GM12878 (cell line): Measurements from ENCODE around the gene CCNY. TPM values are rescaled to one million over a fixed set of nuclear protein-coding genes. Genes with fewer than 3 reads are reported as not detected.
"Not testable (repeated sequence)": the region's sequence is repeated elsewhere in the genome, so short reads cannot be mapped to it uniquely, and the experiment has no call there.

Experiments used
- ATAC-seq: fragments of 200-7000 bp; cut with Tn5 transposase; 3 replicates; pipeline ENCODE4 v1.9.1; 2020; ENCODE audit warnings: mild to moderate bottlenecking, moderate library complexity
- BruUV-seq: library from RNA; stranded (reverse); fragments of 400-500 nt; replicated peaks from 2 replicates; lab custom pipeline; 2021; lab: Mats Ljungman, UMichigan
- CTCF ChIA-PET: fragments of 300-600 bp; sonication (Branson Sonifier 250); formaldehyde crosslinking; extraction: SDS; loops from one replicate; lab custom pipeline; 2021; ENCODE audit warnings: inconsistent platforms; lab: Yijun Ruan, JAX
- POLR2A ChIA-PET: fragments of 350-600 bp; formaldehyde crosslinking; extraction: SDS; loops from one replicate; lab custom pipeline; 2021; ENCODE audit warnings: inconsistent platforms; lab: Charles Lee
- RAD21 ChIA-PET: fragments of 300-600 bp; sonication (Branson Sonifier 250); formaldehyde crosslinking; loops from one replicate; lab custom pipeline; 2023; ENCODE audit warnings: antibody characterized with exemption; ENCODE audit not compliant: unreplicated experiment; lab: Charles Lee
- SMC1A ChIA-PET: fragments of 300-600 bp; sonication (Branson Sonifier 250); formaldehyde crosslinking; loops from one replicate; lab custom pipeline; 2023; ENCODE audit not compliant: unreplicated experiment, uncharacterized antibody; lab: Charles Lee
- DNase-seq: peaks from one replicate; pipeline ENCODE4 v3.0.0-alpha.2; 2011; ENCODE audit warnings: low read depth, low spot score
- FAIRE-seq: peaks from 3 replicates; lab custom pipeline; 2011; peaks lifted over from hg19 to GRCh38; lab: Jason Lieb, UNC
- H2AFZ ChIP-seq: 2 replicates; pipeline ENCODE4 v1.6.0; 2011; ENCODE audit warnings: low read depth, low read length, control low read depth; ENCODE audit not compliant: control insufficient read depth
- H3K27ac ChIP-seq: 2 replicates; pipeline ENCODE4 v1.5.1; 2011; ENCODE audit warnings: control low read depth; ENCODE audit not compliant: control insufficient read depth, insufficient read depth
- H3K27me3 ChIP-seq, 2 experiments: replicated peaks in 1 of 2; 2 replicates each; pipeline versions ENCODE4 v1.6.0 to v1.6.1; 2011; ENCODE audit warnings: low read length in 1 of 2; ENCODE audit not compliant: control insufficient read depth in 2 of 2, insufficient read depth in 2 of 2
- H3K36me3 ChIP-seq, 2 experiments: 2 replicates each; pipeline ENCODE4 v1.5.1; 2011; ENCODE audit warnings: low read length in 1 of 2; ENCODE audit not compliant: control insufficient read depth in 2 of 2, insufficient read depth in 2 of 2
- H3K4me1 ChIP-seq: 2 replicates; pipeline ENCODE4 v1.6.1; 2011; ENCODE audit warnings: mild to moderate bottlenecking, low read length, moderate library complexity, mixed read lengths; ENCODE audit not compliant: control insufficient read depth, insufficient read depth
- H3K4me2 ChIP-seq: 2 replicates; pipeline ENCODE4 v1.6.0; 2011; ENCODE audit warnings: control low read depth; ENCODE audit not compliant: control insufficient read depth, insufficient read depth
- H3K4me3 ChIP-seq: fragments of 200-600 bp; sonication (generic); 2 replicates; pipeline ENCODE4 v1.5.1; 2016
- H3K79me2 ChIP-seq: 2 replicates; pipeline ENCODE4 v1.6.0; 2011; ENCODE audit warnings: low read length; ENCODE audit not compliant: control insufficient read depth, insufficient read depth
- H3K9ac ChIP-seq: 2 replicates; pipeline ENCODE4 v1.8.0; 2011; ENCODE audit warnings: low read length, control low read depth, mixed read lengths; ENCODE audit not compliant: control insufficient read depth, insufficient read depth
- H3K9me3 ChIP-seq: replicated peaks from 3 replicates; pipeline ENCODE4 v1.5.1; 2011; ENCODE audit warnings: mild to moderate bottlenecking, low read length; ENCODE audit not compliant: control insufficient read depth, insufficient read depth
- H4K20me1 ChIP-seq: 2 replicates; pipeline ENCODE4 v1.6.0; 2011; ENCODE audit not compliant: control insufficient read depth, insufficient read depth
- POLR2A ChIP-seq: IDR thresholded peaks from 2 replicates; pipeline ENCODE4 v1.6.1; 2011; ENCODE audit warnings: low read depth, mild to moderate bottlenecking, low read length
- WGBS: methylation state at CpG from one replicate; pipeline ENCODE4 v1.1.6; 2016; ENCODE audit warnings: low lambda C conversion rate; ENCODE audit not compliant: insufficient replicate concordance, insufficient coverage; ENCODE audit errors: missing lambda C conversion rate; 5-methylcytosine and 5-hydroxymethylcytosine counted together
- in situ Hi-C: fragments of 300-500 bp; cut with MboI; formaldehyde crosslinking; loops from 9 replicates; pipeline ENCODE4 v1.14.3; 2018; ENCODE audit warnings: mixed read lengths
- intact Hi-C: fragments of 100-400 bp; cut with micrococcal nuclease; formaldehyde crosslinking; loops from one replicate; pipeline ENCODE4 v1.14.2; 2022; ENCODE audit not compliant: unreplicated experiment
- polyA plus RNA-seq, 11 experiments: library from polyadenylated mRNA; depleted of rRNA in 4 of 11; unstranded in 6 of 11; stranded (reverse) in 5 of 11; fragments of >200 nt; fragmentation: Nextera tagmentation in 4 of 11; fragmentation: Illumina TruSeq in 1 of 11; extraction: Ambion mirVana in 4 of 11; extraction: Trizol in 1 of 11; gene quantifications; 1 replicate in 1 of 11; 2 replicates in 10 of 11; pipeline versions ENCODE4 v1.2.1 to v1.2.3, GENCODE V29; 2011 to 2016; ENCODE audit warnings: inconsistent platforms in 2 of 11, missing spikeins in 2 of 11, low read depth in 1 of 11
- total RNA-seq, 4 experiments: library from RNA; depleted of rRNA in 3 of 4; stranded (reverse); fragments of >200 nt in 3 of 4; fragmentation: Illumina TruSeq in 1 of 4; extraction: Trizol in 1 of 4; gene quantifications; 2 replicates each; pipeline versions ENCODE4 v1.2.1 to v1.2.3, GENCODE V29; 2013 to 2021
- TF ChIP-seq, protein P1 (sequence below): IDR thresholded peaks from 2 replicates; pipeline ENCODE4 v1.6.1; 2011; ENCODE audit warnings: low read depth, low read length, improper control_type of control experiment, borderline replicate concordance

The CCNY gene
- total and polyA plus RNA-seq, 10 of the 15 experiments (the other 5 are each of a cell fraction or from before 2014, with no cell fraction given): 3.6 to 50.0 (median 26.1) TPM

DNA sequence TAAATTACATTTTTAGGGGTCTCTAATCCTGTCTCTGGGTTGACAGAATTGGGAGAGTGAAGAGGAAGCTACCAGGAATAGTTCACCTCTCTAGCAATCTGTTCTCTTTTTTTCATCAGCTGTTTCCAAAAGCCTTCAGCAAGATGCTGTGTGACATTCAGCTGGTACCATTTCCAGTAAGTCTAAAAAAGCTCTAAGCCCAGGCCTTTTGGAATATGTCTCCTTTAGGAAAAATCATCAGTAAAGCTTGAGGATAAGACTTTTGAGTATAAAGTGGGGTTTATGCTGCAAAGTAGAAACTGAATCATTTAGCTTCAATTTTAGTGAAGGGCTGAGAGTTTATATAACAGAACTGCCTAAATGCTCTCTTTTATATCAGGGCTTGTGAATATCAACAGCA, 81.5 kb downstream of the CCNY start:
- no peak overlapping the region for H3K9ac ChIP-seq
- H4K20me1 ChIP-seq: no peaks in the 10 kb centered on the region
- ChIA-PET POLR2A (no interaction called here), SMC1A (interaction anchor here (0.6 to 1.3 kb wide), 3 partner anchors 9 to 129 kb away, joined by 3 to 9 read pairs (median 4); no protein-coding TSS in a partner anchor), RAD21 (interaction anchor here (0.9 to 1.6 kb wide), 2 partner anchors 9 to 67 kb away, joined by 3 to 5 read pairs; no protein-coding TSS in a partner anchor), CTCF (interaction anchor here (0.6 to 2.1 kb wide), 5 partner anchors 10 to 322 kb away, joined by 3 to 6 read pairs (median 3); no protein-coding TSS in a partner anchor)
- ATAC-seq: no peak
- no peaks in the 10 kb centered on the region for H3K4me1 ChIP-seq
- H3K4me3 ChIP-seq: no peak overlapping the region
- no peak overlapping the region for H3K27ac ChIP-seq
- H2AFZ ChIP-seq: no peak overlapping the region
- H3K4me2 ChIP-seq: no peak overlapping the region
- no peaks in the 10 kb centered on the region for H3K36me3 ChIP-seq
- FAIRE-seq: no peak
- in situ Hi-C loops (no loop called here), intact Hi-C loops (no loop called here)
- no peak for DNase-seq
- no peaks in the 10 kb centered on the region for H3K9me3 ChIP-seq
- H3K79me2 ChIP-seq: no peaks in the 10 kb centered on the region
- TF ChIP-seq POLR2A: no peak
- TF ChIP-seq, protein P1, sequence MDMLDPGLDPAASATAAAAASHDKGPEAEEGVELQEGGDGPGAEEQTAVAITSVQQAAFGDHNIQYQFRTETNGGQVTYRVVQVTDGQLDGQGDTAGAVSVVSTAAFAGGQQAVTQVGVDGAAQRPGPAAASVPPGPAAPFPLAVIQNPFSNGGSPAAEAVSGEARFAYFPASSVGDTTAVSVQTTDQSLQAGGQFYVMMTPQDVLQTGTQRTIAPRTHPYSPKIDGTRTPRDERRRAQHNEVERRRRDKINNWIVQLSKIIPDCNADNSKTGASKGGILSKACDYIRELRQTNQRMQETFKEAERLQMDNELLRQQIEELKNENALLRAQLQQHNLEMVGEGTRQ: no peak
- no TSS peak for BruUV-seq
- no peaks in the 10 kb centered on the region for H3K27me3 ChIP-seq

DNA sequence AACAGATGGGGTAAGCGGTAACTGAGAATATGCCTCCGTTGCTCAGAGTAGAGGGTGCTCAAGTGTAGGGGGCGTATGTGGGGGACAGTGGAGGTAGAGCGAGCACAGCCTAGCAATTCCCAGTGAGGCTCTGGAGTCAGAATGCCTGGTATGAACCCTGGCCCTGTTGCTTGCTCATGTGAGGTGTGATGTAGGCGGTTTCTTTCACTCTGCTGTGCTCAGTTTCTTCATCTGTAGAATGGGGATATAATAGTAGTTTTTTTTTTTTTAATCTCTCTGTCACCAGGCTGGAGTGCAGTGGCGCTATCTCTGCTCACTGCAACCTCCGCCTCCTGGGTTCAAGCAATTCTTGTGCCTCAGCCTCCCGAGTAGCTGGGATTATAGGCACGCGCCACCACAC, 82.3 kb downstream of the CCNY start:
- H3K36me3 ChIP-seq, H3K9me3 ChIP-seq, ATAC-seq, H3K27me3 ChIP-seq, H3K4me1 ChIP-seq, FAIRE-seq, intact Hi-C loops, H3K9ac ChIP-seq, H3K27ac ChIP-seq, H3K4me3 ChIP-seq, H3K79me2 ChIP-seq, DNase-seq, H3K4me2 ChIP-seq, H2AFZ ChIP-seq, H4K20me1 ChIP-seq, in situ Hi-C loops, BruUV-seq: not testable (repeated sequence)
- WGBS: 97% methylated on average over 10 of the region's 10 CpGs
- CTCF ChIA-PET: interaction anchor here (1.1 to 2.1 kb wide), 2 partner anchors 9 to 23 kb away, joined by 3 to 6 read pairs; no protein-coding TSS in a partner anchor
- SMC1A ChIA-PET: interaction anchor here (1.0 to 1.3 kb wide), 2 partner anchors 9 to 128 kb away, joined by 4 to 9 read pairs; no protein-coding TSS in a partner anchor
- POLR2A ChIA-PET: interaction anchor here (0.7 kb wide), 2 partner anchors 36 to 1592 kb away, joined by 3 read pairs; no protein-coding TSS in a partner anchor
- RAD21 ChIA-PET: interaction anchor here (0.9 to 1.6 kb wide), 2 partner anchors 10 to 68 kb away, joined by 3 to 5 read pairs; no protein-coding TSS in a partner anchor
